ENCODE measurements around the gene FAM53C.

FAM53C gene

DNA sequence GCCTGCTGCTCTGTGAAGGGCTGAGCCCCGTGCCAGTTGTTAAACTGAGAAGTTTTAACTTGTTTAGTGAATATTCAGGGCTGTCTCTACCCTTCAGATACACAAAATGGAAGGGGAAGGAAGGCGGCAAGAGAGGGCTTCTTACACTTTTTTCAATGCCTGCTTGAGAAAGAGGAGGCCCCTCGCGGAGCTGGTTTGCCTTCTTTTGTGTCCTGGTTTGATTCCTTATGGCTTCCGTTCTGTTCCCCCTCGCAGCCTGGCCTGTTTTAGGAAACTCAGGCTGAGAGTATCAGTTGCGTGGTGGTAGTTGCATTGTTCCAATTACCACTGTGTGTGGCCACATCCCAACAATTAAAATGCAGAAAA is 1.0 kb downstream of the FAM53C start:
- Mint-ChIP-seq H3K36me3 (ENCODE audit: low read depth) (peaks cover 32% of the 10 kb centered on the region), H3K4me3 (peak overlapping the region; percentile 84), H3K27me3 (no peaks in the 10 kb centered on the region), H3K27ac (peak overlapping the region; percentile 100), H3K9me3 (no peaks in the 10 kb centered on the region), H3K4me1 (ENCODE audit: low read depth) (peaks cover 42% of the 10 kb centered on the region)
- intact Hi-C loops (cut with micrococcal nuclease): no loop called here

DNA sequence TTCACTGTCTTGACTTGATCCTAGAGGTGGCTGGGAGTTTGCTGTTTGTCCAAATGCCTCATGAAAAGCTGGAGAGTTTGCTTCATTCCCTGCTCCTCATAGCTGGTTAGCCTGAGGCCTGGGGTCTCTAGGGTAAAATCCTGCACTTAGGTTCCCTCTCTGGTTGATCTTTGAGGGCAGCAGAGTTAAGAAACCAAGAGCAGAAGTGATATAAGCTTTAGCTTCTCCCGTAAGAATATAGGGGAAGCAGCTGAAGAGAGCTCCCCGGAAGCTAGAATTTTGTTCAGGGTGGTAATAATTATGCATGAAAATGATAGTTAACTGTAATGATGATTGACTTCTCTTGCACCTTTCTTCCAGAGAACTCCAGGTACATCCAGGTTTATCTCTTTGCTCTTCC is 1.4 kb downstream of the FAM53C start:
- intact Hi-C loops (cut with micrococcal nuclease): no loop called here
- H3K4me3 Mint-ChIP-seq: peak overlapping the region; percentile 84
- peaks cover 35% of the 10 kb centered on the region for H3K36me3 Mint-ChIP-seq (ENCODE audit: low read depth)
- peak overlapping the region; percentile 100 for H3K27ac Mint-ChIP-seq
- H3K9me3 Mint-ChIP-seq: no peaks in the 10 kb centered on the region
- H3K4me1 Mint-ChIP-seq (ENCODE audit: low read depth): peaks cover 42% of the 10 kb centered on the region
- no peaks in the 10 kb centered on the region for H3K27me3 Mint-ChIP-seq

DNA sequence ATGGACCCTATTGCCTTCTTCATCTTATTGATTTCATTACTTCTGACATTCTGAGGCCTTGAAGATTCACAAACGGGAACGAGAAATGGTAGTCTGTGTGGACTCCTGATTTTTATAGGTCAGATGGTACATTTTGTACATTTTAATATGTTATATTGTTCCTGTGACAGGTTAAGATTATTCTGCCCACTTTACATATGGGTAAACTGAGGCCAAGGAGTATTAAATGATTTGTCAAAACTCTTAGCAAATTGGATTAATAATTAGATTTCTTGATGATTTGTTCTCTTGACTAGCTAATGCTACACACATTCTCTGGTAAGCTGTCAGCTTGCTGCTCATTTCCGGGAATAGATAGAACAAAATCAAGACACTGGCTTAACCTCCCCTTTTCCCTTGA is 1.9 kb downstream of the FAM53C start:
- intact Hi-C loops (cut with micrococcal nuclease): no loop called here
- Mint-ChIP-seq H3K36me3 (ENCODE audit: low read depth) (peaks cover 41% of the 10 kb centered on the region), H3K9me3 (no peaks in the 10 kb centered on the region), H3K4me3 (peak overlapping the region; percentile 84), H3K27ac (peak overlapping the region; percentile 100), H3K27me3 (no peaks in the 10 kb centered on the region), H3K4me1 (ENCODE audit: low read depth) (peaks cover 42% of the 10 kb centered on the region)

DNA sequence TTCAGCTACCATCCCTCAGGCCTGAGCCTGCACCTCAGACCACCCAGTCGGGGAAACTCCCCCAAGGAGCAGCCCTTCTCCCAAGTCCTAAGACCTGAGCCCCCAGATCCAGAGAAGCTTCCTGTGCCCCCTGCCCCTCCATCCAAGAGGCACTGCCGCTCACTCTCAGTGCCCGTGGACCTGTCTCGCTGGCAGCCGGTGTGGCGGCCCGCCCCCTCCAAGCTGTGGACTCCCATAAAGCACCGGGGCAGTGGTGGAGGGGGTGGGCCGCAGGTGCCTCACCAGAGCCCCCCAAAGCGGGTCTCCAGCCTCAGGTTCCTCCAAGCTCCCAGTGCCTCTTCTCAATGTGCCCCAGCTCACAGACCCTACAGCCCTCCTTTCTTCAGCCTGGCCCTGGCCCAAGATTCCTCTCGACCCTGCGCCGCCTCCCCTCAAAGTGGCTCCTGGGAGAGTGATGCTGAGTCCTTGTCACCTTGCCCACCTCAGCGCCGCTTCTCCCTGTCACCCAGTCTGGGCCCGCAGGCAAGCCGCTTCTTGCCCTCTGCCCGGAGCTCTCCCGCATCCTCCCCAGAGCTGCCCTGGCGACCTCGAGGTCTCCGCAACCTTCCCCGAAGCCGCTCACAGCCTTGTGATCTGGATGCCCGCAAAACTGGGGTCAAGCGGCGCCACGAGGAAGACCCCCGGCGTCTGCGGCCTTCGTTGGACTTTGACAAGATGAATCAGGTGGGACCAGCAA is 7.0 kb downstream of the FAM53C start:
- no peak overlapping the region for H3K27ac Mint-ChIP-seq
- H3K9me3 Mint-ChIP-seq: no peaks in the 10 kb centered on the region
- peaks cover 17% of the 10 kb centered on the region for H3K4me1 Mint-ChIP-seq (ENCODE audit: low read depth)
- no peaks in the 10 kb centered on the region for H3K27me3 Mint-ChIP-seq
- no peak overlapping the region for H3K4me3 Mint-ChIP-seq
- peaks cover 86% of the 10 kb centered on the region for H3K36me3 Mint-ChIP-seq (ENCODE audit: low read depth)
- intact Hi-C loops (cut with micrococcal nuclease): no loop called here

DNA sequence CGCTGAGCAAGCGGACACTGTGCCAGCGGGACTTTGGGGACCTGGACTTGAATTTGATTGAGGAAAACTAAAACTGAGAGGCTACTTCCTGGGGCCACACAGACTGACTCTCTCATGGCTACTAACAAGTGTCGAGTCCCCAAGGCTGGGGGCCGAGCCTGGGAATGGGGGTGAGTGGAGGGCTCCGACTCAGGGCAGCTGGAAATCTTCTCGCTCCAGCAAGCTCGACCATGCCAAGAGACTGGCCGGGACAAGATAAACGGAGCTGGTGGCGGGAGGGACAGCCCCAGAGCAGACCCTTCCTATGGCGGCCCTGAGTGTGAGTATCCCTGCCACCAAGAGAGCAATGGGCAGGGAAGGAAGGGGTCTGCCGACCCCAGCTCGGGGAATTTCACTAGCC is 8.8 kb downstream of the FAM53C start:
- H3K36me3 Mint-ChIP-seq (ENCODE audit: low read depth): peaks cover 86% of the 10 kb centered on the region
- peaks cover 16% of the 10 kb centered on the region for H3K4me1 Mint-ChIP-seq (ENCODE audit: low read depth)
- H3K4me3 Mint-ChIP-seq: no peak overlapping the region
- intact Hi-C loops (cut with micrococcal nuclease): no loop called here
- no peak overlapping the region for H3K27ac Mint-ChIP-seq
- no peaks in the 10 kb centered on the region for H3K27me3 Mint-ChIP-seq
- peaks cover 5% of the 10 kb centered on the region for H3K9me3 Mint-ChIP-seq

DNA sequence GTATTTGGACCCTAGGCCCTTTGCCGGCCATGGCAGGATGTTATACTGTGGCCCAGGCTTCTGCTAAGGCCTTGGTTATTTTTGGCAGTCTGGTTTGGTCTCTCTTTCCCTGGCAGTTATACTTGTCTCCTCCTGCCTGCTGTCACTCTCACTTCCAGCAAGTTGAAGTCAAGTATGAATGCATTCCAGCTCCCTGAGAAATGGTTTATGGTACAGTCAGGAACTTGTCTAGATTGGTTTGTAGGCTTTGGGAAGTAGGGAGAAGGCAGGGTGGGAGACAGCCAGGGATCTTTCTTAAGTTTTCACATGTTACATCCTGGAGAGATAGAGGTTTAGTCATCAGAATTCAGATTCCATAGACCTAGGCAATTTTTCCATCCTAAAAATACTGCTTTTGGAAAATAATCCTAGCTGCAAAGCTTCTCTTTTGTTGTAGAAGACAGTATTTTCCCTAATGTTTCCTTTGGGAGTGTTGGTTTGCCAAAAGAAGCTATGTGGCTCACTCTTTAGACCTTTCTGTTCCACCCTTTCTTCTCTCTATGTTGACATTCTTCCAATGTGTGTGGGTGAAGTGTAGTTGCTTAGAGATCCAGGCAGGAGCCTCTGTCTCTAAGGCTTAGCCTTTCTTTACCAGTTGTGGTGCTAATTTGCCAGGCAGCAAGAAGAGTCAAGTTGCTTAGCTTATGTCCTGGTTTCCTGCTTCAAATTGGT is 11.9 kb downstream of the FAM53C start:
- Mint-ChIP-seq H3K4me1 (ENCODE audit: low read depth) (peaks cover 34% of the 10 kb centered on the region), H3K4me3 (no peak overlapping the region), H3K27me3 (no peaks in the 10 kb centered on the region), H3K27ac (peak overlapping the region; percentile 43), H3K9me3 (peaks cover 9% of the 10 kb centered on the region), H3K36me3 (ENCODE audit: low read depth) (peaks cover 72% of the 10 kb centered on the region)
- intact Hi-C loops (cut with micrococcal nuclease): loop anchor here (10.0 kb wide), 1 partner anchor 195 kb away; the partner anchor contains the start of gene ETF1

DNA sequence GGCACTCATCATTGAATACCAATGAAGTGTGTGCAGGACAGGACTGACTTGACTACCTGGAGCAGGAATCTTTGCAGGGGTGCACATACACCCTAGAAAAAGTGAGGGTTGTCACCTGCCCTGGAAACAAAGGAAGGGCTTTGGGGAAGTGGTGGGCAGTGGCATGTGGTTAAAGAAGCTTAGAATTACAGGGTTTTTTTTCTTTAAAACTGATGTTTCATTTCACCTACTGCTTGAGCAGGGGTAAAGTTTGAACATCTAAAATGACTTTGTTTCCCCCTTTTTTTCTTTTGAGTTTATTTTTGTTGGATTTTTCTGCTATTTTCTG is 12.5 kb downstream of the FAM53C start:
- H3K9me3 Mint-ChIP-seq: peaks cover 9% of the 10 kb centered on the region
- peak overlapping the region; percentile 43 for H3K27ac Mint-ChIP-seq
- intact Hi-C loops (cut with micrococcal nuclease): loop anchor here (10.0 kb wide), 1 partner anchor 194 kb away; the partner anchor contains the start of gene ETF1
- H3K27me3 Mint-ChIP-seq: no peaks in the 10 kb centered on the region
- peaks cover 35% of the 10 kb centered on the region for H3K4me1 Mint-ChIP-seq (ENCODE audit: low read depth)
- H3K36me3 Mint-ChIP-seq (ENCODE audit: low read depth): peaks cover 67% of the 10 kb centered on the region
- no peak overlapping the region for H3K4me3 Mint-ChIP-seq

DNA sequence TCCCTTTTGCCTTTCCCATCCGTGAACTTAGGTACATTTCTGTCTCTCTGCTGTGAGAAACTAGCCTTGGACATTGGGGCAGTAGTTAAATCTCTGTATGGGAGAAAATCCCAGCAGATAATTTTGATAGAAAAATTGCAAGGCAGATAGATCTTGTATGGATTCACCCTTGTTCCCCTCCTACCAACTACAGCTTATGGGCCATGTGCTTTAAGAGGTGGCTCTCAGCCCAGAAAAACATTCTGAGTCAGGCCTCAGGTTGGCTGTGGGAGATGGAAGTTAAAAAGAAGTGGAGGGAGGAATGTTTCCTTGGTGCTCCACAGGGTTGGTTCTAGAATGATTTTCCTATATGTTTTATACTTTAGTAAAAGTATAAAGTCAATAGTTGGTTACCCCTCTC is 13.0 kb downstream of the FAM53C start:
- no peaks in the 10 kb centered on the region for H3K27me3 Mint-ChIP-seq
- H3K4me3 Mint-ChIP-seq: no peak overlapping the region
- peaks cover 35% of the 10 kb centered on the region for H3K4me1 Mint-ChIP-seq (ENCODE audit: low read depth)
- H3K9me3 Mint-ChIP-seq: peaks cover 9% of the 10 kb centered on the region
- peaks cover 61% of the 10 kb centered on the region for H3K36me3 Mint-ChIP-seq (ENCODE audit: low read depth)
- peak overlapping the region; percentile 43 for H3K27ac Mint-ChIP-seq
- intact Hi-C loops (cut with micrococcal nuclease): loop anchor here (10.0 kb wide), 1 partner anchor 194 kb away; the partner anchor contains the start of gene ETF1

DNA sequence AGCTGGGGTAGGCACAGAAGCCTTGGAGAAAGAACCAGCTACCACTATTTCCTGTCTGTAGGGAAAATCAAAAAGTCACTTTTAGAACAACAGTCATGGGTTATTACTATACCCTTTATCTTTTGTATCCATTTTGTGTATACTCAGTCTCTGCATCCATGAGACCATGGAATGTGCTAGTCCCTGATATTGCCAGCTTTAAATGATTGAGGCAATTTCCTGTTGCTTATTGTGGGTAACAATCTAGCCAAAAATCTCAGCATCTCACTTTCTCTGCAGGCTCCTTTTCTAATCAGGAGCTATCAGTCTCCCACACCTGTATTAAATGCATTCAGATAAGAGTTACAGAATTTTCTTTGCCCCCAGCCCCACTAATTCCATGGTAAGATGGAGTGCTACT is 13.5 kb downstream of the FAM53C start:
- H3K36me3 Mint-ChIP-seq (ENCODE audit: low read depth): peaks cover 58% of the 10 kb centered on the region
- intact Hi-C loops (cut with micrococcal nuclease): loop anchor here (10.0 kb wide), 1 partner anchor 193 kb away; the partner anchor contains the start of gene ETF1
- H3K27ac Mint-ChIP-seq: peak overlapping the region; percentile 60
- no peak overlapping the region for H3K4me3 Mint-ChIP-seq
- H3K9me3 Mint-ChIP-seq: peaks cover 9% of the 10 kb centered on the region
- peaks cover 38% of the 10 kb centered on the region for H3K4me1 Mint-ChIP-seq (ENCODE audit: low read depth)
- H3K27me3 Mint-ChIP-seq: no peaks in the 10 kb centered on the region

DNA sequence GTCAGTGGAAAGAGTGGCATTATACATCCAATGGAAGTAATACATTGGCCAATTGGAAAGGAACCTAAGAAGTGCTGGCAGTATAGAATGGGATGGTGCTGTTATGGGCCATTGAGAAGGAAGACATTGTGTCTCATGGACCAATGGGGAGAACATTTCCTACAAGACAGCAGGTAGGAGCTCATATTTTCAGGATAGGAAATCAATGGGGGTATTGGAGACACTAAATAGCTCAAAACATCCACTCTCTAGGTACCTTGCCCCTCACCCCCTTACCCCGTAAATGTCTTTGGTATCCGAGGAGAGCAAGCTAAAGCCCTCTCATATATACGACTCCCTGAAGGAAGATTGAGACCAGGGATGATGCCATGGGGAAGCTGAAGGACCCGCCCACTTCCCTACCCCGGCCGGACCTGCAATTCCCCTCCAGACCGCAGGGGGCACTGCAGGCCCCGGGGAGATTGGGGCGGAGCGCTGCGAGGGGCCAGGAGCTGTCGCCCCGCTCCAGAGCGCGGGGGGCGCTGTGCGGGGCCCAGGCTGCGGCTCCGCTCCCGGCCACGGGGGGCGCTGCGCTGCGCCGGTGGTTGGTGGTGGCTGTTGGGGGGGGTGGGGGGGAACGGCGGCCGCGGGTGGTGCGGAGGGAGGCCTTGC is 14.1 kb downstream of the FAM53C start, which contains the start of gene KDM3B:
KDM3B (plus strand) TSS at position 615 of the 651 bp plus-strand sequence. CDS start 111 bp downstream, outside the sequence.
- peaks cover 58% of the 10 kb centered on the region for H3K36me3 Mint-ChIP-seq (ENCODE audit: low read depth)
- peaks cover 44% of the 10 kb centered on the region for H3K4me1 Mint-ChIP-seq (ENCODE audit: low read depth)

DNA sequence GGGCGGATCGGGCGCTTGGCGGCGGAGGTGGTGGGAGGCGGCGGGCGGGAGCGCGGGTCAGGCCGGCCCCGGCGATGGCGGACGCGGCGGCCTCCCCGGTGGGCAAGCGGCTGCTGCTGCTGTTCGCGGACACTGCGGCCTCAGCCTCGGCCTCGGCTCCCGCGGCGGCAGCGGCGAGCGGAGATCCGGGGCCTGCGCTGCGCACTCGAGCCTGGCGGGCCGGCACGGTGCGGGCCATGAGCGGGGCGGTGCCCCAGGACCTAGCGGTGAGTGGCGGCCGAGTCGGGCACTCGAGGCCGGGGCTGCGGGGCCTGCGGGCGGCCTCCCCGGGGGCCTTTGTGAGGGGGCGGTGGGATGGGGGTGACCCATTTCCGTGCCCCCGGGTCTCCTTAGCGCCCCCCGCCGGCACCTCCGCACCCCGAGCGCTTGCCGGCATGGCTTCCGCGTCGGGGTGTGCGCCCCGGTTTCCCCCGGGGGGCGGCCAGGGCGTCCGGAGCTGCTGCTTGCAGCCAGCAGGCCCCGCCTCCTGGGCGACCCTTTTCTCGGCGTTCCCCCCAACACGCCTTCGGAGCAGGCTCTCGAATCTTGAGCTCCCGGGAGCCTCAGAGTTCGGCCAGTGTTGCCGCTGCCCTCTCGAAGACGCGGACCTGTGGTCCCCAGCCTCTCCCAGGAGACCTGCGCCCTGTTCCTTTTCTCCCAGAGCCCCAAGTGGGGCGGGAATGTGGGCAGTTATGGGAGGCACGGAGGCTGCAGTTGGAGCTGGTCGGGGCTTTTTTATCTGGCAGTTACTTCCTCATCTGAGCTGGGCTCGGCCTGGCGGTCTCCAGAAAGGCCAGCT is 14.9 kb downstream of the FAM53C start:
- peaks cover 44% of the 10 kb centered on the region for H3K4me1 Mint-ChIP-seq (ENCODE audit: low read depth)
- intact Hi-C loops (cut with micrococcal nuclease): loop anchor here (1.0 to 10.0 kb wide), 3 partner anchors 16 to 192 kb away; partner anchors contain the start of gene ETF1
- H3K27ac Mint-ChIP-seq: peak overlapping the region; percentile 99
- peaks cover 53% of the 10 kb centered on the region for H3K36me3 Mint-ChIP-seq (ENCODE audit: low read depth)
- H3K4me3 Mint-ChIP-seq: peak overlapping the region; percentile 96
- peaks cover 9% of the 10 kb centered on the region for H3K9me3 Mint-ChIP-seq
- H3K27me3 Mint-ChIP-seq: no peaks in the 10 kb centered on the region

More for the DNA sequence above, 14.1 kb downstream of the FAM53C start, which contains the start of gene KDM3B:
- Mint-ChIP-seq H3K27ac (peak within 1 kb of the TSS; percentile 99), H3K9me3 (peaks cover 9% of the 10 kb centered on the region), H3K27me3 (no peaks in the 10 kb centered on the region), H3K4me3 (peak within 1 kb of the TSS; percentile 96)
- intact Hi-C loops (cut with micrococcal nuclease): loop anchor here (1.0 to 10.0 kb wide), 2 partner anchors 15 to 193 kb away; partner anchors contain the start of gene ETF1

DNA sequence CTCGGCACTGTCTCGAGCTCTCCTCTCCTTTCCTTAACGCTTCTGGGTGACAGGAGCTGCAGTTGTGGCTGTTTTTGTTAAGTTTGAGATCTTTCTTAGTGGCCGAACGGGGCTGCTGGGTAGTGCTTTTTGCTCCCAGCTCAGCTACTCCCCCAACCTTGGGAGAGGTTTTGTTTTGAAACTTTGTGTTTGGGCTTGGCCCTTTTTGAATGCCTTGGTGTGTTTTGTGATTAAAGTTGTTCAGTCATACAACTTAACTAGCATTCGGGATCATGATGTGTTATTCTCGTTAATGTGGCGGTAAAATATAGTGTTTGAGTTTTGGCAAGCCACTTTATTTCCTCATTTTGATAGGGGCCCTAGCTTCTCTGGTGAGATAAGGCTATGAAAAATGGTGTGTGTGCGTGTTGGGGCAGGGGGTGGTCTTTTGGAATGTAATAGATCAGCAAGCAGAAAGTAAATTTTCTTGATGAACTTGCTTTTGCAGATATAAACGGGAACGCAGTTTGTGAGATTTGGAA is 15.6 kb downstream of the FAM53C start:
- H3K4me1 Mint-ChIP-seq (ENCODE audit: low read depth): peaks cover 44% of the 10 kb centered on the region

DNA sequence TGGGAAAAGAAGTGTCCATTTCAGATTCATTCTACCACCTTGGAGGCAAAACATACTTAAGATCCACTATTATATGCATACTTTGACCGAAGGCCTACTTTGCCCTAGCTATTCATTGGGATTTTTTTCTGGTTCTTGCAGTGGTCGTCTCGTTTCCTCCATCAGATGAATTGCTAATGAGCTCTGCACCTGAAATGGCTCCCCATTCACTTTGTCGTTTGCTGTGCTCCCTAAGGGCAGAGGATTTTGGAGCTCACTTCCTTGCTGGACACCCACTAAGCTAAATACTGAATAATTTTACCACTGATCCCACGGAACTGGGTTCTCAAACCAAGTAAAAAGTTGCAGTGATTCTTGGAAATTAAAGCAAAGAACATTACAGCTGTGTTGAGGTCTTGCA is 16.3 kb downstream of the FAM53C start:
- peaks cover 44% of the 10 kb centered on the region for H3K4me1 Mint-ChIP-seq (ENCODE audit: low read depth)
- peak overlapping the region; percentile 96 for H3K4me3 Mint-ChIP-seq
- intact Hi-C loops (cut with micrococcal nuclease): loop anchor here (10.0 kb wide), 1 partner anchor 190 kb away; the partner anchor contains the start of gene ETF1
- H3K27me3 Mint-ChIP-seq: no peaks in the 10 kb centered on the region
- H3K36me3 Mint-ChIP-seq (ENCODE audit: low read depth): peaks cover 39% of the 10 kb centered on the region
- H3K27ac Mint-ChIP-seq: peak overlapping the region; percentile 99
- H3K9me3 Mint-ChIP-seq: peaks cover 9% of the 10 kb centered on the region

More for the DNA sequence above, 15.6 kb downstream of the FAM53C start:
- Mint-ChIP-seq H3K4me3 (peak overlapping the region; percentile 96), H3K27me3 (no peaks in the 10 kb centered on the region), H3K27ac (peak overlapping the region; percentile 99), H3K36me3 (ENCODE audit: low read depth) (peaks cover 47% of the 10 kb centered on the region), H3K9me3 (peaks cover 9% of the 10 kb centered on the region)
- intact Hi-C loops (cut with micrococcal nuclease): loop anchor here (1.0 to 10.0 kb wide), 2 partner anchors 16 to 191 kb away; partner anchors contain the start of gene ETF1

Measured in dendritic cell treated with granulocyte-macrophage colony-stimulating factor and Interleukin-4, amounts not matched to agents 40 ng/mL and 50 ng/mL, for 4 days (primary cell).